ENCODE data around the gene PRAF2. TPM values are rescaled to one million over a fixed set of nuclear protein-coding genes. Genes with fewer than 3 reads are reported as not detected.
A peak's percentile ranks its signal among the peaks of the same experiment; 100 is the strongest.

Gene PRAF2
- total and polyA plus RNA-seq, 9 of the 15 experiments (the other 6 are each of a cell fraction or from before 2014, with no cell fraction given) = 0.24 to 5.7 (median 2.0) TPM

DNA sequence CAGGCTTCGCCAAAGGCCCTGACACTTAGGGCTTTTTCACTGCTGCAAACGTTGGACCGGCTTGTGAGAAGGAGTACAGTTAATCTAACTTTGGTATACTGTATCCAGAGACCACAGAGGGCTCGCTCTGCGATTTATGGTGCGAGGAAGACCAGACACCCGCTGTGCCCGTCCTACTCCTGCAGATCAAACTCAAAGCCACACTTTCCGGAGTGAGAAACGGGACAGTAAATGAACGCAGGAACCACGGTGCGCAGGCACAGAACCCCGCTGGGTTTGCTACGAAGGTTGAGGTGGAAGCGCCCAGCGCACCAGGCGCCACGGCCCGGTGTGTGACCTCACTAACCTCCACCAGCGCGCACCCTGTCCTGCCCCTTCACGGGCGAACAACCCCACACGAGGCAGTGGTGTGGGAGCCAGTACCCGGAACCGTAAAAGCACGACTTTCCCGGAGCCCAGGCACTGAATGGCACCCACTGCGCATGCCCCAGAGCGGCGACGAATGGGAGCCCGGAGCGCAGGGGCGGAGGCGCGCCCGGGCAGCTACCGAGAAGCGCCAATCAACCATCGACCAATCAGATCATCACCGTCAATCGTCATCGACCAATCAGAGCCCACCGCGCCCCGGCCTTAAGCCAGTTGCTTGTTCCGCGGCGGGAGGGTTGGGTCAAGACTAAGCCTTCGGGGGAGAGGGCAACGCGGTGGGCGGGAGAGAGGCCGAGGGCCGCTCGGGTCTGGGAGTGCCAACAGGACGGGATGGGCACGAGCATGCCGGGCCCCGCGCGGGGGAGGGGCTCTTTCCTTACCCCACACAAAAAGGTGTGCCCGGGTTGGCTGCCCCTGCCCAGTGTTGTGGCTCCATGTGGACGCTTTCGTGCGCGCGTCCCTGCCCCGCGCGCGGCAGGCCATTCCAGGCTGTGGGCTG lies 27.2 kb upstream of the PRAF2 start (continued):
- no peak for TF ChIP-seq ZBTB43 (CRISPR knock-in tag; IDR thresholded peaks at IDR 0.05)
- TF ChIP-seq CREB1 (IDR thresholded peaks at IDR 0.05) = no peak
- no peak for TF ChIP-seq CREB1 (CRISPR knock-in tag; IDR thresholded peaks at IDR 0.05)
- TF ChIP-seq TEAD1 (CRISPR knock-in tag; IDR thresholded peaks at IDR 0.05) = no peak
- no peak for TF ChIP-seq PPARD (CRISPR knock-in tag; IDR thresholded peaks at IDR 0.05)
- no peak for TF ChIP-seq SMARCC2 (IDR thresholded peaks at IDR 0.05; ENCODE audit: low read depth)
- TF ChIP-seq, protein P1, sequence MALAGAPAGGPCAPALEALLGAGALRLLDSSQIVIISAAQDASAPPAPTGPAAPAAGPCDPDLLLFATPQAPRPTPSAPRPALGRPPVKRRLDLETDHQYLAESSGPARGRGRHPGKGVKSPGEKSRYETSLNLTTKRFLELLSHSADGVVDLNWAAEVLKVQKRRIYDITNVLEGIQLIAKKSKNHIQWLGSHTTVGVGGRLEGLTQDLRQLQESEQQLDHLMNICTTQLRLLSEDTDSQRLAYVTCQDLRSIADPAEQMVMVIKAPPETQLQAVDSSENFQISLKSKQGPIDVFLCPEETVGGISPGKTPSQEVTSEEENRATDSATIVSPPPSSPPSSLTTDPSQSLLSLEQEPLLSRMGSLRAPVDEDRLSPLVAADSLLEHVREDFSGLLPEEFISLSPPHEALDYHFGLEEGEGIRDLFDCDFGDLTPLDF (CRISPR knock-in tag; IDR thresholded peaks at IDR 0.05) = no peak
- no peak for TF ChIP-seq TSC22D4 (tag; IDR thresholded peaks at IDR 0.05)
- no peak for TF ChIP-seq ZNF57 (CRISPR knock-in tag; IDR thresholded peaks at IDR 0.05)
- no peak for TF ChIP-seq SMARCA4 (IDR thresholded peaks at IDR 0.05)
- no peak for TF ChIP-seq NR1H2 (CRISPR knock-in tag; IDR thresholded peaks at IDR 0.05)
- TF ChIP-seq, protein P2, sequence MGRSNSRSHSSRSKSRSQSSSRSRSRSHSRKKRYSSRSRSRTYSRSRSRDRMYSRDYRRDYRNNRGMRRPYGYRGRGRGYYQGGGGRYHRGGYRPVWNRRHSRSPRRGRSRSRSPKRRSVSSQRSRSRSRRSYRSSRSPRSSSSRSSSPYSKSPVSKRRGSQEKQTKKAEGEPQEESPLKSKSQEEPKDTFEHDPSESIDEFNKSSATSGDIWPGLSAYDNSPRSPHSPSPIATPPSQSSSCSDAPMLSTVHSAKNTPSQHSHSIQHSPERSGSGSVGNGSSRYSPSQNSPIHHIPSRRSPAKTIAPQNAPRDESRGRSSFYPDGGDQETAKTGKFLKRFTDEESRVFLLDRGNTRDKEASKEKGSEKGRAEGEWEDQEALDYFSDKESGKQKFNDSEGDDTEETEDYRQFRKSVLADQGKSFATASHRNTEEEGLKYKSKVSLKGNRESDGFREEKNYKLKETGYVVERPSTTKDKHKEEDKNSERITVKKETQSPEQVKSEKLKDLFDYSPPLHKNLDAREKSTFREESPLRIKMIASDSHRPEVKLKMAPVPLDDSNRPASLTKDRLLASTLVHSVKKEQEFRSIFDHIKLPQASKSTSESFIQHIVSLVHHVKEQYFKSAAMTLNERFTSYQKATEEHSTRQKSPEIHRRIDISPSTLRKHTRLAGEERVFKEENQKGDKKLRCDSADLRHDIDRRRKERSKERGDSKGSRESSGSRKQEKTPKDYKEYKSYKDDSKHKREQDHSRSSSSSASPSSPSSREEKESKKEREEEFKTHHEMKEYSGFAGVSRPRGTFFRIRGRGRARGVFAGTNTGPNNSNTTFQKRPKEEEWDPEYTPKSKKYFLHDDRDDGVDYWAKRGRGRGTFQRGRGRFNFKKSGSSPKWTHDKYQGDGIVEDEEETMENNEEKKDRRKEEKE (IDR thresholded peaks at IDR 0.05; ENCODE audit: borderline replicate concordance in 1 of 2, control insufficient read depth in 1 of 2, low read depth in 2 of 2, low read length in 1 of 2) = no peak
- TF ChIP-seq, protein P3, sequence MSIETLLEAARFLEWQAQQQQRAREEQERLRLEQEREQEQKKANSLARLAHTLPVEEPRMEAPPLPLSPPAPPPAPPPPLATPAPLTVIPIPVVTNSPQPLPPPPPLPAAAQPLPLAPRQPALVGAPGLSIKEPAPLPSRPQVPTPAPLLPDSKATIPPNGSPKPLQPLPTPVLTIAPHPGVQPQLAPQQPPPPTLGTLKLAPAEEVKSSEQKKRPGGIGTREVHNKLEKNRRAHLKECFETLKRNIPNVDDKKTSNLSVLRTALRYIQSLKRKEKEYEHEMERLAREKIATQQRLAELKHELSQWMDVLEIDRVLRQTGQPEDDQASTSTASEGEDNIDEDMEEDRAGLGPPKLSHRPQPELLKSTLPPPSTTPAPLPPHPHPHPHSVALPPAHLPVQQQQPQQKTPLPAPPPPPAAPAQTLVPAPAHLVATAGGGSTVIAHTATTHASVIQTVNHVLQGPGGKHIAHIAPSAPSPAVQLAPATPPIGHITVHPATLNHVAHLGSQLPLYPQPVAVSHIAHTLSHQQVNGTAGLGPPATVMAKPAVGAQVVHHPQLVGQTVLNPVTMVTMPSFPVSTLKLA (conservative IDR thresholded peaks at IDR 0.05) = peak in 1 of 2 experiments; percentile 58; a peak in 2 of 4 replicates
- TF ChIP-seq RNF219 (CRISPR knock-in tag; IDR thresholded peaks at IDR 0.05) = no peak
- no peak for TF ChIP-seq C11orf30 (IDR thresholded peaks at IDR 0.05; ENCODE audit: low read depth)
- TF ChIP-seq RBM22 (IDR thresholded peaks at IDR 0.05; ENCODE audit: low read depth, low read length, poor library complexity, severe bottlenecking) = no peak
- no peak for TF ChIP-seq ZEB2 (IDR thresholded peaks at IDR 0.05)
